Sigmoid colon (tissue), 4 donors: ENCODE measurements around the gene GNPNAT1.

Experiments
- EP300 ChIP-seq, 4 donors: sonication (generic); formaldehyde crosslinking; IDR thresholded peaks; one replicate each; pipeline ENCODE4 v1.6.1; 2017; ENCODE audit warnings: antibody characterized with exemption in 4 of 4
- TF ChIP-seq, protein P1 (sequence below), 4 experiments: fragments of 450-650 bp in 3 of 4; fragments of 200-600 bp in 1 of 4; IDR thresholded peaks; one replicate each; pipeline ENCODE4 v1.5.1; 2016 to 2019; ENCODE audit warnings: antibody characterized with exemption in 4 of 4, mild to moderate bottlenecking in 3 of 4, moderate library complexity in 2 of 4

DNA sequence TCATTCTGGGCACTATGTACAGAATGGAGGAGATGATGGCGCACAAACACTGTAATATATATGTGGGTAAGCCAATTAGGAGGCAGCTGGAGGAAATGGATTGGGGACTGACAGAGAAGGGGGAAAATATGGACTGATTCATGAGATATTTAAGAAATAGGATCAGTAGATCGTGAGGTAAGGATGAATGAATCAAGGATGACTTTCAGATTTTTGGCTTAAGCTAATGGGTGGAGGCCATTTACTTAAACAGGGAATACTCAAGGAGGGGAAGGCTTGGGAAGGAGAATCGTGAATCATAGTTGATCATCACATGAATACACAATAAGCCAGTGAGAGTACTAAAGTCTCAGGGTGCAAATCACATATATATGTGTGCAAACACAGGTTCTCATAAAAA, 11.2 kb upstream of the GNPNAT1 start:
- TF ChIP-seq EP300 (IDR thresholded peaks at IDR 0.05) = no peak
- TF ChIP-seq, protein P1, sequence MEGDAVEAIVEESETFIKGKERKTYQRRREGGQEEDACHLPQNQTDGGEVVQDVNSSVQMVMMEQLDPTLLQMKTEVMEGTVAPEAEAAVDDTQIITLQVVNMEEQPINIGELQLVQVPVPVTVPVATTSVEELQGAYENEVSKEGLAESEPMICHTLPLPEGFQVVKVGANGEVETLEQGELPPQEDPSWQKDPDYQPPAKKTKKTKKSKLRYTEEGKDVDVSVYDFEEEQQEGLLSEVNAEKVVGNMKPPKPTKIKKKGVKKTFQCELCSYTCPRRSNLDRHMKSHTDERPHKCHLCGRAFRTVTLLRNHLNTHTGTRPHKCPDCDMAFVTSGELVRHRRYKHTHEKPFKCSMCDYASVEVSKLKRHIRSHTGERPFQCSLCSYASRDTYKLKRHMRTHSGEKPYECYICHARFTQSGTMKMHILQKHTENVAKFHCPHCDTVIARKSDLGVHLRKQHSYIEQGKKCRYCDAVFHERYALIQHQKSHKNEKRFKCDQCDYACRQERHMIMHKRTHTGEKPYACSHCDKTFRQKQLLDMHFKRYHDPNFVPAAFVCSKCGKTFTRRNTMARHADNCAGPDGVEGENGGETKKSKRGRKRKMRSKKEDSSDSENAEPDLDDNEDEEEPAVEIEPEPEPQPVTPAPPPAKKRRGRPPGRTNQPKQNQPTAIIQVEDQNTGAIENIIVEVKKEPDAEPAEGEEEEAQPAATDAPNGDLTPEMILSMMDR (IDR thresholded peaks at IDR 0.05) = no peak
